NOMO-1 treated with DMSO at 0.1 percent for 48 hours (cell line): ENCODE measurements around the gene CYP2W1.

Source experiments
- DNase-seq: peaks from one replicate; lab custom pipeline; 2025; ENCODE audit not compliant: unreplicated experiment; lab: John Stamatoyannopoulos, UW

Gene CYP2W1

DNA sequence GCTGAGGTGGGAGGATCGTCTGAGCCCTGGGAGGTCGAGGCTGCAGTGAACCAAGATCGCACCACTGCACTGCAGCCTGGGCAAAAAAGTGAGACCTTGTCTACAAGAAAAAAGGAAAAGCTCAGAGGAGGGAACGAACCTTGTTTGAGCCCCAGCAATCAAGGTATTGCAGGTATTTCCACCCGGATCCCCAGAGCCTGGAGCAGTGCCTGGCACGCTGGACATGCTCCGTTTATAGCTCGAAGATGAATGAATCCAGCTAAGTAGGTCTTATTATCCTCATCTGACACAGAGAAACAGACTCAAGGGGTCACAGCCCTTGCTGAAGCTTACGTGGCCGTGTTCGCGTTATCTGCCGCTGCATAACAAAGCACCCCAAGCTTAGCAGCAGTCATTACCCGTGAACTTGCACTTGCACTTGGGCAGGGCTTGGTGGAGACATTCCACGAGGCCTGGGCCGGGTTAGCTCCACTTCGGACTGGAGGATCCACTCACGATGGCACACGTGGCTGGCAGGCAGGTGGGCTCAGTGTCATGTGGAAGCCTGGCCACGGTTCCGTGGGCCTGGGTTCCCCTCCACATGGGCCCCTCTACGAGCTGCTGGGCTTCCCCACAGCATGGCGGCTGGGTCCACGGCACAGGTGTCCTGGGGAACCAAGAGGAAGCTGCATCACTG, 4.4 kb upstream of the CYP2W1 start:
- DNase-seq, result no peak

GRCh38 chr7:979151-979550, 3.8 kb upstream of the CYP2W1 start:
- no peak for DNase-seq

- no peak for DNase-seq
These were observed 3.0 kb upstream of the CYP2W1 start for GRCh38 chr7:979886-980571.

DNA sequence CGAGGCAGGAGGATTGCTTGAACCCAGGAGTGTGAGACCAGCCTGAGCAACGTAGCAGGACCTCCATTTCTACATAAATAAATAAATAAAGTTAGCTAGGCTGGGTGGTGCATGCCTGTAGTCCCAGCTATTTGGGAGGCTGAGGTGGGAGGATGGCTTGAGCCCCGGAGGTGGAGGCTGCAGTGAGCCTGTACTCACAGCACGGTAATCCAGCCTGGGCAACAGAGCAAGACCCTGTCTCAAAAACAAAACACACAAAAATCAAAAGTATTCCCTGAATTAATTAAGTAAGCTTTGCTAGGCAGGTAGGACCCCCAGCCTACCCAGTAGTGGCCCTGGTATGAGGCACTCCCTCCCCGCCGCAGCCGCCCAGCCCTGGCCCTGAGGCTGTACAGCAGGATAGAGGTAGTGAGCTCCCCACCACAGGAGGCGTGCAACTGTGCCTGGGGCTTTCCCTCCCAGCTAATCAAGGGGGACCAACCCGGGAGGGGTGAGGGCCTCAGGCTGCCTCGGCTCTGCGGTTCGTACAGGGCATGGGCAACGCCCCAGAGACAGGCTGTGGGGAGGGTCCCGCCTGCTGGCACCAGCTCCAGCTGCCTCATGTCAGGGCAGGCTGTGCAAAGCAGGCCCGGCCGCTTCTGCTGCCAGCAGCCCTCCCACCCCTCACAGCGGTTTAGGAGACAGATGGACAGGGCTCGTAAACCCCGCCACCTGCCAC, 1.0 kb upstream of the CYP2W1 start:
- no peak for DNase-seq

DNA sequence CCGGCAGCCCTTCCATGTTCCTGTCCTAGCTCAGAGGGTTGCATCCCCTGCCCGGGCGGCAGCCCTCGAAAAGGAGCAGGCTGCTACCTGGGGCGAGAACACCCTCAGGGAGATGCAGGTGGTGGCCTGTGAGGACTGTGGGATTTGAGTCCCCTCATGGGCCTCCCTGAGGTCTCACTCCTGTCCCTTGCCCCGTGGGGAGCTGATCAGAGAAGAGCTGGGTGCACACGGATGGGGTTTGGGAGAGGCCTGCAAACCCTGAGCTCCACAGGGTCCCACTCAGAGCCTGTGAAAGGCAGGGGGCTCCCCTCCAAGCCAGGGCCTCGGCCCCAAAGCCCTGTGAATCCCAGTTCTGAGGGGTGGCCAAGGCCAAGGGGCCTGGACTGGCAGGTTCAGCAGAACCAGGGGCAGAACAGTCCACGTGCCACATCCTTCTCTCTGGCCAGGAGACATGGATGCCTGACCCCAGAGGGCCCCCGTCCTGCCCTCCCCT, 424 bp upstream of the CYP2W1 start:
- DNase-seq, result no peak

DNA sequence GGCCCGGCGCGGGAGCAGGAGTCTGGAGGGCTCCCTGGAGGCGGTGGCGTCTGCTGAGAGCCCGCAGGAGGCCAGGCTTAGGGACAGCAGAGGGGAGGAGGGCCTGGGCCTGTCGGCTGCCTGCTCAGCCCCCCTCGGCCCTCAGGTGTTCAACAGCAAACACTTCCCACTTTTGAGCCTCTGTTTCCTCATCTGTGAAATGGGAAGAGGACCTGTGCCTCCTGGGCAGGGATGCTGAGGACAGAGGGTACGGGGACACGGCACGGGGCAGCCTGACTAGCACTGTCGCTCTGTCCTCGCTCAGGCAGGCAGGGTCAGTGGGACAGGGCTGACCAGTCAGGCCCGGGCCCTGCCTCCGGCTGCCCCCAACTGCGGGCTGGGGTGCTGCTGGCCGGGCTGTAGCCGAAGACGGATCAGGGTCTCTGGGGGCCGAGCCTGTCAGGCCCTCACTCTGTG, 663 bp downstream of the CYP2W1 start:
- no peak for DNase-seq

DNA sequence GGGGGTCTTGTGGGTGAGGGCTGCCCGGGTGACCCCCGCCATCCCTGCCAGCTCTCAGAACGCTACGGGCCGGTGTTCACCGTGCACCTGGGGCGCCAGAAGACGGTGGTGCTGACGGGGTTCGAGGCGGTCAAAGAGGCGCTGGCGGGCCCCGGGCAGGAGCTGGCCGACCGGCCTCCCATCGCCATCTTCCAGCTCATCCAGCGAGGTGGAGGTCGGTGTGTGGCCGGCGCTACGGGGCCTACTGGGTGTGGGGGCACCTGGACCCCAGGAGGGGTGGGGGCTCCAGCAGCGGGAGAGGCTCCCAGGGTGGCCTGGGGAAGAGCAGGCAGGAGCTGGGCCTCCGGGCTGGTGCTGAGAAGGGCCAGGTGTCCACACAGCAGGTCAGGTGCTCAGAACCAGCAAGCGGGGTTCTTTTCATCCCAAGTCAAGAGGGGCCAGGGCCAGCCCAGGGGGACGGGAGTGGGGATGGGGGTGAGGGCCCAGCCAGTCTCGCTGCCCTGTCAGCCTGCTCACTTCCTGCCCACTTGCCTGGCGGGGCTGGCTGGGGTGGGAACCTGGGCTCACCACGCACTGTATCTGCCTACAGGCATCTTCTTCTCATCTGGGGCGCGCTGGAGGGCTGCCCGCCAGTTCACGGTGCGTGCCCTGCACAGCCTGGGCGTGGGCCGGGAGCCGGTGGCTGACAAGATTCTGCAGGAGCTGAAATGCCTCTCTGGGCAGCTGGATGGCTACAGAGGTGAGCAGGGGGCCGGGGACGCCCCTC, 1.6 kb downstream of the CYP2W1 start:
- no peak for DNase-seq

DNA sequence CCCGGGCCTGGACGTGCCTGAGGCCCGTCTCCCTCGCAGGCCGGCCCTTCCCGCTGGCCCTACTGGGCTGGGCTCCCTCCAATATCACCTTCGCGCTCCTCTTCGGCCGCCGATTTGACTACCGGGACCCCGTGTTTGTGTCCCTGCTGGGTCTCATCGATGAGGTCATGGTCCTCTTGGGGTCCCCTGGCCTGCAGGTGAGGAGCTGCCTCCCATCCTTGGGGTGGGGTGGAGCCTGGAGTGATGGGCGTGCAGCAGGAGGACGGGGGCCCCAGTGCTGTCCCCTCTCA, 2.1 kb downstream of the CYP2W1 start:
- no peak for DNase-seq

DNA sequence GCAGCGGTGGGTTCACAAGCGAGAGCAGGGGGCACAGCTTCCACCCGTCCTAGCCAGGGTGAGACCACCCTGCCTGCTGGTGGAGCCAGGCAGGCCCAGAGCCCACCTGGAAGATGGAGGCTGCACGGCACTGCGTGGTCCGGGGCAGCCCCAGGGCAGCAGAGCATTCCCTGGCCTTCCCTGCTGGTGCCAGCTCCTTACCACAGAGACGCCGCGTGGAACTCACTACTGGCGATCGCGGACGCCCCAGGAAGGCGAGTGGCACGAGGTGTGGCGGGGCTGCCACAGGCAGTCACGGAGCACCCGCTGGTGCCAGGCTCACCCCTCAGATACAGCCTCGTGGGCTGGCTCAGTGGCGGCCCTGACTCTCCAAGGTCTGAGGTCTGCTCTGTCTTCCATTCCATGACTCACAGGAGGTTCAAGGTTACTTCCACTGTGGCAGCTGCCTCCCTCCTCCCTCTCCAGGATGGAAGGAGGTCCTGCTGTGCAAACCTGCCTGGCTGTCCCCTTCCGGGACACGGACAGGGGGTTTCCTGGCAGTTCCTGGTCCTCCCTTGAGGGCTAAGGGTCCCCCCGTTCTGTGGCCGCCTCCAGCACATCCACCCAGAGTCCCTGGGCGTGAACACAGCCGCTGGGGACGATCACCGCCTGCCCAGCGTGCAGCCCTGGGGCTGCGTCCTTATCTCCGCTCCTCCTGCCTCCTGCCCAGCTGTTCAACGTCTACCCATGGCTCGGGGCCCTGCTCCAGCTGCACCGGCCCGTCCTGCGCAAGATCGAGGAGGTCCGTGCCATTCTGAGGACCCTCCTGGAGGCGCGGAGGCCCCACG, 3.1 kb downstream of the CYP2W1 start:
- DNase-seq, result no peak

- no peak for DNase-seq
These were observed 4.1 kb downstream of the CYP2W1 start for GRCh38 chr7:986766-987751.

GRCh38 chr7:987909-988308, 4.9 kb downstream of the CYP2W1 start:
- DNase-seq, result no peak

- no peak for DNase-seq
These were observed 5.5 kb downstream of the CYP2W1 start for GRCh38 chr7:988426-988911.

- DNase-seq, result no peak
These were observed 6.1 kb downstream of the CYP2W1 start for GRCh38 chr7:988963-989529.

- no peak for DNase-seq
These were observed 7.5 kb downstream of the CYP2W1 start for GRCh38 chr7:990352-990932.

- no peak for DNase-seq
These were observed 8.2 kb downstream of the CYP2W1 start for GRCh38 chr7:990933-991728.

DNA sequence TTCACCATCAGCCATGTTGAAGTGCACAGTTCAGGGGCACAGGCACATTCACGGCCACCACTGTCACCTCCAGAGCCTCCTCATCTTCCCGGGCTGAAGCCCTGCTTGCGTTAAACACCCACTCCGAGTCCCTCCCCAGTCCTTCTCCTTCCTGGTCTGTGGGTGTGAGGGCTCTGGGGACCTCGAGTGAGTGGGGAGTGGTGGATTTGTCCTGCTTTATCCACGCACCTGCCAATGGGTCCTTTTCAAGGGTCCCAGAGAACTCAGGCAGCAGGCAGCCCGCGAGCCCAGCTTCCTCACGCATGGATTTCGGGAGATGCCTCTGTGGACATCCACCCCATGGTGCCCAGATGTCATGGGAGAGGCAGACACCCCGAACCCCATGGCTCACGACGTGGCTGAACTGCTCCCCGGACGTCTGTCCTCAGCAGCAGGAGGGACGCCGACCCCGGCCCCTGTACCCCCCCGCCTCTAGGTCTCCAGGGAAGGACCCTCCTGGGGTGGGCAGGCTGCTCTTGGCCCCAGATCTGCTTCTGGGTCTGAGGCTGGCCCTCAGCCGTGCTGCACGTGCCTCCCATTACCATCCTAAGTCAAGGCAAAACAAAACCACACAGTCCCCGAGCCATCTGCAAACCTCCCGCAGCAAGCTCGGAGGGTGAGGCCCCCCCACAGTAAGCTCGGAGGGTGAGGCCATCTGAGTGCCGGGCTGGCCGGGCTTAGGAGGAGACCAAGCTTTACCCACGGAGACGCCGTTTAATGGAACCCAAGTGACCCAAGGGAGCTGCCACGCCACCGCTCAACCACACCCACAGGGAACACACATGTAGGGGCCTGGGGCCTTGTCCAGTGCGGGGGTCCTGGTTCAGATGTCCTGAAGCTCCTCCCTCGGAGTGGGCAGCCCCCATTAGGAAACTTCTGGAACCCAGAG, 9.0 kb downstream of the CYP2W1 start:
- no peak for DNase-seq
